GM18517 (cell line): ENCODE measurements around the gene COL1A1.
A peak's percentile ranks its signal among the peaks of the same experiment; 100 is the strongest.

ENCODE experiments used
- ATAC-seq: cut with Tn5 transposase; IDR thresholded peaks from one replicate; pipeline ENCODE4 v1.9.1; 2021; ENCODE audit warnings: mild to moderate bottlenecking, moderate library complexity; ENCODE audit not compliant: unreplicated experiment

Gene COL1A1

GRCh38 chr17:50187751-50188530, 13.5 kb downstream of the COL1A1 start:
- no peak for ATAC-seq

DNA sequence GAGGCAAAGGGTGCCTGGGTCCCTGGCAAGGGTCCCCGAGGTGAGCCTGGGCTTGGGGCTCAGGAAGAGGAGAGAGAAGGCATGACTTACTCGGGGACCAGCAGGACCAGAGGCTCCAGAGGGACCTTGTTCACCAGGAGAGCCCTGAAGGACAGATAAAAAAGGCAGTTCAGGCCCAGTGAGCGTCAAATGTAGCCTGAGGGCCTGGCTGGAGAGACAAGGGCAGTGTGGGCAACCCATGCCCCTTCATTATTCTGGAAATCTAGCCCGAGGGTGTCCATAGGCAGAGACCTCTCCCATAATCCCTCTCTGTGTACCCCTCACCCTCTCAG, 14.1 kb downstream of the COL1A1 start:
- ATAC-seq = no peak

DNA sequence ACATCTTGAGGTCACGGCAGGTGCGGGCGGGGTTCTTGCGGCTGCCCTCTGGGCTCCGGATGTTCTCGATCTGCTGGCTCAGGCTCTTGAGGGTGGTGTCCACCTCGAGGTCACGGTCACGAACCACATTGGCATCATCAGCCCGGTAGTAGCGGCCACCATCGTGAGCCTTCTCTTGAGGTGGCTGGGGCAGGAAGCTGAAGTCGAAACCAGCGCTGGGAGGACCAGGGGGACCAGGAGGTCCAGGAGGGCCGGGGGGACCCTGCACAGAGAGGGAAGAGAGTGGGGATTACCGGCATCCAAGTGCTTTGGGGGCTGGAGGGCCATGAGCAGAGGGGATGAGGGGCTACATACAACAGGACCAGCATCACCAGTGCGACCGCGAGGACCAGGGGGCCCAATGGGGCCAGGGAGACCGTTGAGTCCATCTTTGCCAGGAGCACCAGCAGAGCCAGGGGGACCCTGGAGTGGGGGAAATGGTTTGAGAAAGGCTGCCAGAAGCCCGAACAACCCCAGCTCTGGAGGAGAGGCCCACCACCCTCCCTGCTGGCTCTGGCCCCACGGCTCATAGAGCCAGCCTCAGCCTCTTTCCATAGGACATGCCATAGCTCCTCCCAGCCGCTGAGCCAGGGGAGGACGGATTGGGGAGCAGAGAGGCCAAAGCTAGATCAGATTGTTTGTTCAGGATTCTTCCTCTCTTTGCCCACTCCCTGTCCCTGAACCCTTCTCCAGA, 14.6 kb downstream of the COL1A1 start:
- no peak for ATAC-seq

- no peak for ATAC-seq
Observed at GRCh38 chr17:50185631-50186471, 15.6 kb downstream of the COL1A1 start.

DNA sequence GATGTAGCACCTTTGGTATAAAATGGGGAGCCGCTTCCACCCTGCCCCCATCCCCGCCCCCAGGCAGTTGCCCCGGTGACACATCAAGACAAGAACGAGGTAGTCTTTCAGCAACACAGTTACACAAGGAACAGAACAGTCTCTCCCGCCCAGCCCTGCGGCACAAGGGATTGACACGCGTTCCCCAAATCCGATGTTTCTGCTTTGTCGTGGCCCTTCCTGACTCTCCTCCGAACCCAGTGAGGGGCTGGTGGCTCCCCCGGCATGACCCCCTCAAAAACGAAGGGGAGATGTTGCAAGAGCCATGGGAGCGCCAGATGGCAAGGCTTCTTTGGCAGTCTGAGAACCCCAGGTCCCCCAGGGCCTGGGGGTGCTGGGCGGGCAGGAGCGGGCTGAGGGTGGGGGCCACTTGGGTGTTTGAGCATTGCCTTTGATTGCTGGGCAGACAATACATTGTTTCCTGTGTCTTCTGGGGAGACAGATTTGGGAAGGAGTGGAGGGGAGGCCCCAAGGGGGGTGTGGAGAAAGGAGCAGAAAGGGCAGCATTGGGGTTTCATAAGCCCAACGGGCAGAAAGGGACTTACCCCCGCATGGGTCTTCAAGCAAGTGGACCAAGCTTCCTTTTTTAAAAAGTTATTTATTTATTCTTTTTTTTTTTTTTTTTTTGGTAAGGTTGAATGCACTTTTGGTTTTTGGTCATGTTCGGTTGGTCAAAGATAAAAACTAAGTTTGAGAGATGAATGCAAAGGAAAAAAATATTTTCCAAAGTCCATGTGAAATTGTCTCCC, 16.6 kb downstream of the COL1A1 start:
- no peak for ATAC-seq

DNA sequence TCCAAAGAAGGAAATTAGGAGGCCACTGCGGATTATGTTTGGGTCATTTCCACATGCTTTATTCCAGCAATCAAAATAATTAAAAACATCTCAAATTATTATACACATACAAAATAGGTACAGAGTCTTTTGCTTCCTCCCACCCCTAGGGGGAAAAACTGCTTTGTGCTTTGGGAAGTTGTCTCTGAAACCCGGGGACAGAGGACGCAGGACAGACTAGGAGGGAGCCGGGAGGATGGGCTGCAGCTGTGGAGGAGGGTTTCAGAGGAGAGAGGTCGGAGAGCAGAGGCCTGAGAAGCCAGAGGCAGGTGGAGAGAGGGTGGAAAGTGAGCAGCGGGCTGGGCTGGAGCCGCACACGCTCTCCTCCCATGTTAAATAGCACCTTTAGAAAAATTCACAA, 17.4 kb downstream of the COL1A1 start:
- ATAC-seq = no peak

GRCh38 chr17:50183421-50183994, 17.9 kb downstream of the COL1A1 start:
- ATAC-seq = no peak

- no peak for ATAC-seq
Observed at GRCh38 chr17:50182783-50183420, 18.5 kb downstream of the COL1A1 start.

GRCh38 chr17:50181591-50182560, 19.6 kb downstream of the COL1A1 start:
- ATAC-seq = no peak

DNA sequence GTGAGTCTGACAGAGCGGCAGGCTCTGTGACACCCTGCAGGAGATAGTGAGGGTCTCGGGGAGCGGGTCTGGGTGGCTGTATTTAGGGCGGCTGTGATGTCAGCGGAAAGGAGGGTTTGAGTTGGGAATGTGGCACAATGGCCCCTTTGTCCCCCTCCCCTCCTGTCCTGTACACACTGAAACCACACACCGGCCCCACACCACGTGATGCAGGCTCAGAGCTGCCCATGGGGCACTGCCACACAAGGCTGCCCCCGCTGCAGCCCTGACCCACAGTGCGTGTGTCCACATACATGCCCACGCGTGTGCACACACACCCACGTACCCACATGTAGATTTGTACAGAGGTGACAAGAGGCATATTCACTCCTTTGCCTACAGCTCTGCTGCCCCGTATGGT, 20.3 kb downstream of the COL1A1 start:
- ATAC-seq = no peak

DNA sequence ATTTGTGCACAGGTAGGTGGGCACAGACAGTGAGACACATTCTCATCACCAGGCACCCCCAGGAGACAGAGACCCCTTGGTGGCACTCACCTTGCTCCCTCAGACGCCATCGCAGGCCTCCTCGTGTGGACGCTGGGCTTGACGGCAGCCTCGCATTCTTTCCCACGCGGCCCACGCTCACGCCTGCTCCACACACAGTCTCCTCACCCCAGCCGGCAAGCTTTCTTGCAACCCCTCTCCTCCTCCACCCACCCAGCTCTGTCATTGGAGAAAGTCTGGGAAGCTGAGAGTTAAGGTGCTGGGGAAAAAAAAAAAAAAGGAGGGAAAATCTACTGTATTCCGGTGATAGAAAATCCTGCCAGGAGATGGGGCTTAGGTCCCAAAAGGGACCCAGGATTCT, 20.8 kb downstream of the COL1A1 start:
- ATAC-seq = no peak

DNA sequence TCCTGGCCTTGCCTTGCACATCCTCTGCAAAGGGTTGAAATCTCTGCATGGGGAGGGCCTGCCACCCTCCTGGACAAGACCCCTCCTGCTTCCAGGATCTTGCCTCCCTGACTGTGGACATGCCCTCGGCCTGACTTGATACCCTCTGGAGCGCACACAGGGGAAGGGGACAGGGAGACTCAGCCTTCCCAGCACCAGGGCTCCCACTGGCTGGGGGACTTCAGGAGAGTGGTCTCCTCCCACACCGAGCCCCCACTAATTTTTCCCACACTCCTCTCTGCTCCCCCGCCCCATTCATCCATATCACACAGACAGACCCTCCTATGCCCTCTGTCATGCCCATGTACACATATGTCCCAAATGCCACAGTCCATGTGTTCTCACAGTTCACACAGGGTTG, 21.3 kb downstream of the COL1A1 start:
- ATAC-seq = no peak

GRCh38 chr17:50177983-50178834, 23.2 kb downstream of the COL1A1 start:
- ATAC-seq = peak; percentile 74

- ATAC-seq = no peak
Observed at GRCh38 chr17:50177476-50177875, 24.0 kb downstream of the COL1A1 start.

- ATAC-seq = no peak
Observed at GRCh38 chr17:50176559-50177357, 24.7 kb downstream of the COL1A1 start.

DNA sequence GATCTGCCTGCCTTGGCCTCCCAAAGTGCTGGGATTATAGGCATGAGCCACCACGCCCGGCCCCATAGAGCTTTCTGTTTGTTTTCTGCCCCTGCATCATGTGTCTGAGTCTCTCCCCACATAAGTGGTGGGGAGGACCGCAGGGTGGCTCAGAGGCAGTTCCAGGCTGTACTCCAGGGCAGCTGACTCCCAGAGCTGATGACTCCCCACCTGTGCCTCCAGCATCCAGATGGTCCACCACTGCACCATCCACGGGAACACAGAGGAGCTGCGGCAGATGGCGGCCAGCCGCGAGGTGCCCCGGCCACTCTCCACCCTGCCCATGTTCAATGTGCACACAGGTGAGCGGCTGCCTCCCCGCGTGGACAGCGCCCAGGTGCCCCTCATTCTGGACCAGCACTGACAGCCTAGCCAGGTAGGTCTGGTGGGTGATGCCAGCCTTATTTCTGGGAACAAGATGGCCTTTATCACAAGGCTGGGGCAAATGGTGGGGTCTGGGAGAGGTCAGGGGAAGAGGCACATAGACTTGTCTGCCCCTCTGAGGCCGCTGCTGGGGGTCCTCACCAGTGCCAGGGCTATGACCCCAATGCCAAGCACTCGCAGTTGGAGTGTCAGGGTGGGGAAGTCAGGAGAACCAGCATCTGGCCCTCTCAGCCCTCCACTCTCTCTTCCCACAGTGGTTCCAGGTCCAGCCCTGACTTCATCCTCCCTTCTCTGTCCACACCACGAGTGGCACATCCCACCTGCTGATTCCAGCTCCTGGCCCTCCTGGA, 26.2 kb downstream of the COL1A1 start:
- ATAC-seq = no peak
